K562 (cell line): ENCODE data around the gene AGAP1. TPM values are rescaled to one million over a fixed set of nuclear protein-coding genes. Genes with fewer than 3 reads are reported as not detected.

Experiments
- ATF7 ChIP-seq: fragments of 450-650 bp; IDR thresholded peaks from 2 replicates; pipeline ENCODE4 v1.7.1; 2014; ENCODE audit warnings: mild to moderate bottlenecking, moderate library complexity
- BMI1 ChIP-seq: fragments of 150-350 bp; IDR thresholded peaks from 2 replicates; pipeline ENCODE4 v1.6.1; 2014; ENCODE audit warnings: low read length
- CSDE1 ChIP-seq, 2 experiments: fragments of 450-650 bp; IDR thresholded peaks; 2 replicates each; pipeline ENCODE4 v1.6.1; 2016; ENCODE audit warnings: mild to moderate bottlenecking in 1 of 2
- DACH1 ChIP-seq: fragments of 450-650 bp; IDR thresholded peaks from 2 replicates; pipeline ENCODE4 v1.6.1; 2018; ENCODE audit not compliant: partially characterized antibody
- FOXK2 ChIP-seq, 2 experiments: fragments of 450-650 bp; IDR thresholded peaks in 1 of 2; conservative IDR thresholded peaks in 1 of 2; 2 replicates each; pipeline ENCODE4 v1.6.1; 2016; ENCODE audit warnings: low read depth in 2 of 2, mild to moderate bottlenecking in 1 of 2
- FOXM1 ChIP-seq, 2 experiments: fragments of 450-650 bp in 1 of 2; sonication (generic) in 1 of 2; formaldehyde crosslinking in 1 of 2; IDR thresholded peaks; 2 replicates each; pipeline versions ENCODE4 v1.6.1 to v1.9.0; 2017 to 2022; ENCODE audit warnings: low read depth in 2 of 2, mild to moderate bottlenecking in 2 of 2, missing genetic modification reagents in 1 of 2, moderate library complexity in 1 of 2
- L3MBTL2 ChIP-seq: fragments of 450-650 bp; IDR thresholded peaks from 2 replicates; pipeline ENCODE4 v1.6.1; 2016; ENCODE audit warnings: mild to moderate bottlenecking, moderate library complexity
- LEF1 ChIP-seq: fragments of 450-650 bp; IDR thresholded peaks from 2 replicates; pipeline ENCODE4 v1.6.1; 2016; ENCODE audit warnings: mild to moderate bottlenecking
- NFATC3 ChIP-seq: fragments of 450-650 bp; IDR thresholded peaks from 2 replicates; pipeline ENCODE4 v1.6.1; 2017; ENCODE audit warnings: mild to moderate bottlenecking
- POLR3A ChIP-seq: IDR thresholded peaks from 2 replicates; pipeline ENCODE4 v1.6.1; 2011; ENCODE audit warnings: borderline replicate concordance, mild to moderate bottlenecking, moderate library complexity; ENCODE audit not compliant: insufficient read length, insufficient read depth; ENCODE audit errors: extremely low read depth
- PPARD ChIP-seq: fragments of 250-450 bp; sonication (Bioruptor Pico); IDR thresholded peaks from 2 replicates; pipeline ENCODE4 v1.8.0; 2022; ENCODE audit warnings: inconsistent platforms, mild to moderate bottlenecking, moderate library complexity
- SMARCA5 ChIP-seq: fragments of 450-650 bp; IDR thresholded peaks from 2 replicates; pipeline ENCODE4 v1.6.1; 2016
- ZNF766 ChIP-seq: fragments of 200-800 bp; sonication (Bioruptor generic); conservative IDR thresholded peaks from 2 replicates; pipeline ENCODE4 v1.6.1; 2016; ENCODE audit warnings: missing genetic modification characterization, missing compliant biosample characterization
- polyA plus RNA-seq, 8 experiments: library from polyadenylated mRNA; depleted of rRNA in 4 of 8; stranded (reverse) in 5 of 8; unstranded in 3 of 8; fragments of >200 nt; fragmentation: Nextera tagmentation in 2 of 8; fragmentation: Illumina TruSeq in 1 of 8; extraction: Ambion mirVana in 2 of 8; extraction: Trizol in 1 of 8; gene quantifications; 2 replicates each; pipeline versions ENCODE4 v1.2.1 to v1.2.3, GENCODE V29; 2011 to 2014; ENCODE audit warnings: inconsistent platforms in 1 of 8, missing spikeins in 1 of 8
- total RNA-seq, 7 experiments: library from RNA; depleted of rRNA in 6 of 7; stranded (reverse); fragments of >200 nt in 6 of 7; fragmentation: Illumina TruSeq in 2 of 7; extraction: Trizol in 2 of 7; gene quantifications; 2 replicates each; pipeline versions ENCODE4 v1.2.1 to v1.2.3, GENCODE V29; 2011 to 2021; ENCODE audit warnings: low replicate concordance in 1 of 7
- TF ChIP-seq, protein P1 (sequence below): fragments of 450-650 bp; formaldehyde crosslinking; IDR thresholded peaks from 2 replicates; pipeline ENCODE4 v1.4.0; 2022; ENCODE audit warnings: missing genetic modification characterization
- TF ChIP-seq, protein P2 (sequence below), 2 experiments: IDR thresholded peaks in 1 of 2; conservative IDR thresholded peaks in 1 of 2; 2 replicates each; pipeline ENCODE4 v1.6.1; 2016; ENCODE audit warnings: low read depth in 2 of 2, mild to moderate bottlenecking in 1 of 2, missing compliant biosample characterization in 1 of 2, missing genetic modification characterization in 1 of 2, moderate library complexity in 1 of 2
- TF ChIP-seq, protein P3 (sequence below): sonication (generic); formaldehyde crosslinking; IDR thresholded peaks from 2 replicates; pipeline ENCODE4 v1.8.0; 2023; ENCODE audit warnings: mild to moderate bottlenecking, missing genetic modification reagents
- TF ChIP-seq, protein P4 (sequence below): fragments of 450-650 bp; formaldehyde crosslinking; IDR thresholded peaks from 2 replicates; pipeline ENCODE4 v1.4.0; 2020; ENCODE audit warnings: mild to moderate bottlenecking, moderate library complexity
- TF ChIP-seq, protein P5 (sequence below): fragments of 450-650 bp; IDR thresholded peaks from 2 replicates; pipeline ENCODE4 v1.6.1; 2016; ENCODE audit warnings: low read depth, mild to moderate bottlenecking, moderate library complexity

AGAP1 gene
- total and polyA plus RNA-seq, 9 of the 15 experiments (the other 6 are each of a cell fraction or from before 2014, with no cell fraction given): 1.3 to 24.0 (median 10.6) TPM

DNA sequence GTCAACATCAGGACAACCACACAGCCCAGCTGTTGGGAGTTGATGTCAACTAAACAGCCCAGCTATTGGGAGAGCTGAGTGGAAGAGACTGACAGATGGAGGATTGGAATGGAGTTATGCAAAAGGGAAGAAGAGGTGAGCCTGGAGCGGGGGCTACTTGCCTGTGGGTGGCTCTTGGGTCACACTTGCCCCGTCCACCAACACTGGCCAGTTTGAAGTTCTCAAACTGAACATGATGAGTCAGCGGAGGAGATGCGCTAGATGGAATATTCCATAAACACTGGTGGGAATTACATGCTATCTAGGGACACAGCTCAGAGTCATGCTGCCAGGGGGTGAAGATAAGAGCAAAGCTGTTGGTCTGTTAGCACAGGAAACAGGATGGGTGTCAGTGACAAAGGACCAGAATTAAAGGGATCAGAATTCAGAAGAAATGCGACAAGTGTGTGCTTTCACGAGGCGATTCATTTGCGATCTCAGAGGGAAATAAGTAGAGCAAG, 33.2 kb upstream of the AGAP1 start (continued):
- TF ChIP-seq ATF7 (peak; percentile 86), DACH1 (peak; percentile 58), CSDE1 (IDR thresholded peaks at IDR 0.05) (no peak), FOXK2 (conservative IDR thresholded peaks at IDR 0.05 in 1 of 2, IDR thresholded peaks at IDR 0.05 in 1 of 2; ENCODE audit: low read depth in 2 of 2) (peak; percentile 78 to 84), PPARD (CRISPR knock-in tag) (no peak), LEF1 (peak; percentile 91), ZNF766 (CRISPR knock-in tag) (peak; percentile 73), NFATC3 (peak; percentile 87), BMI1 (no peak), SMARCA5 (no peak), L3MBTL2 (peak; percentile 59), FOXM1 (IDR thresholded peaks at IDR 0.05; ENCODE audit: low read depth) (peak; percentile 93), FOXM1 (CRISPR knock-in tag; IDR thresholded peaks at IDR 0.05; ENCODE audit: low read depth) (no peak), POLR3A (peak; percentile 12)
- TF ChIP-seq, protein P1, sequence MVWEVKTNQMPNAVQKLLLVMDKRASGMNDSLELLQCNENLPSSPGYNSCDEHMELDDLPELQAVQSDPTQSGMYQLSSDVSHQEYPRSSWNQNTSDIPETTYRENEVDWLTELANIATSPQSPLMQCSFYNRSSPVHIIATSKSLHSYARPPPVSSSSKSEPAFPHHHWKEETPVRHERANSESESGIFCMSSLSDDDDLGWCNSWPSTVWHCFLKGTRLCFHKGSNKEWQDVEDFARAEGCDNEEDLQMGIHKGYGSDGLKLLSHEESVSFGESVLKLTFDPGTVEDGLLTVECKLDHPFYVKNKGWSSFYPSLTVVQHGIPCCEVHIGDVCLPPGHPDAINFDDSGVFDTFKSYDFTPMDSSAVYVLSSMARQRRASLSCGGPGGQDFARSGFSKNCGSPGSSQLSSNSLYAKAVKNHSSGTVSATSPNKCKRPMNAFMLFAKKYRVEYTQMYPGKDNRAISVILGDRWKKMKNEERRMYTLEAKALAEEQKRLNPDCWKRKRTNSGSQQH (CRISPR knock-in tag): no peak
- TF ChIP-seq, protein P2, sequence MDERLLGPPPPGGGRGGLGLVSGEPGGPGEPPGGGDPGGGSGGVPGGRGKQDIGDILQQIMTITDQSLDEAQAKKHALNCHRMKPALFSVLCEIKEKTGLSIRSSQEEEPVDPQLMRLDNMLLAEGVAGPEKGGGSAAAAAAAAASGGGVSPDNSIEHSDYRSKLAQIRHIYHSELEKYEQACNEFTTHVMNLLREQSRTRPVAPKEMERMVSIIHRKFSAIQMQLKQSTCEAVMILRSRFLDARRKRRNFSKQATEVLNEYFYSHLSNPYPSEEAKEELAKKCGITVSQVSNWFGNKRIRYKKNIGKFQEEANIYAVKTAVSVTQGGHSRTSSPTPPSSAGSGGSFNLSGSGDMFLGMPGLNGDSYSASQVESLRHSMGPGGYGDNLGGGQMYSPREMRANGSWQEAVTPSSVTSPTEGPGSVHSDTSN (CRISPR knock-in tag; IDR thresholded peaks at IDR 0.05; ENCODE audit: low read depth): no peak
- TF ChIP-seq, protein P2 (tag; conservative IDR thresholded peaks at IDR 0.05; ENCODE audit: low read depth): peak; percentile 54; the same call in 1 of the 2 replicates
- TF ChIP-seq, protein P3, sequence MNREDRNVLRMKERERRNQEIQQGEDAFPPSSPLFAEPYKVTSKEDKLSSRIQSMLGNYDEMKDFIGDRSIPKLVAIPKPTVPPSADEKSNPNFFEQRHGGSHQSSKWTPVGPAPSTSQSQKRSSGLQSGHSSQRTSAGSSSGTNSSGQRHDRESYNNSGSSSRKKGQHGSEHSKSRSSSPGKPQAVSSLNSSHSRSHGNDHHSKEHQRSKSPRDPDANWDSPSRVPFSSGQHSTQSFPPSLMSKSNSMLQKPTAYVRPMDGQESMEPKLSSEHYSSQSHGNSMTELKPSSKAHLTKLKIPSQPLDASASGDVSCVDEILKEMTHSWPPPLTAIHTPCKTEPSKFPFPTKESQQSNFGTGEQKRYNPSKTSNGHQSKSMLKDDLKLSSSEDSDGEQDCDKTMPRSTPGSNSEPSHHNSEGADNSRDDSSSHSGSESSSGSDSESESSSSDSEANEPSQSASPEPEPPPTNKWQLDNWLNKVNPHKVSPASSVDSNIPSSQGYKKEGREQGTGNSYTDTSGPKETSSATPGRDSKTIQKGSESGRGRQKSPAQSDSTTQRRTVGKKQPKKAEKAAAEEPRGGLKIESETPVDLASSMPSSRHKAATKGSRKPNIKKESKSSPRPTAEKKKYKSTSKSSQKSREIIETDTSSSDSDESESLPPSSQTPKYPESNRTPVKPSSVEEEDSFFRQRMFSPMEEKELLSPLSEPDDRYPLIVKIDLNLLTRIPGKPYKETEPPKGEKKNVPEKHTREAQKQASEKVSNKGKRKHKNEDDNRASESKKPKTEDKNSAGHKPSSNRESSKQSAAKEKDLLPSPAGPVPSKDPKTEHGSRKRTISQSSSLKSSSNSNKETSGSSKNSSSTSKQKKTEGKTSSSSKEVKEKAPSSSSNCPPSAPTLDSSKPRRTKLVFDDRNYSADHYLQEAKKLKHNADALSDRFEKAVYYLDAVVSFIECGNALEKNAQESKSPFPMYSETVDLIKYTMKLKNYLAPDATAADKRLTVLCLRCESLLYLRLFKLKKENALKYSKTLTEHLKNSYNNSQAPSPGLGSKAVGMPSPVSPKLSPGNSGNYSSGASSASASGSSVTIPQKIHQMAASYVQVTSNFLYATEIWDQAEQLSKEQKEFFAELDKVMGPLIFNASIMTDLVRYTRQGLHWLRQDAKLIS (CRISPR knock-in tag): 0 out of 2 replicates have a peak, but pooled peaks have one; percentile 48
- TF ChIP-seq, protein P4, sequence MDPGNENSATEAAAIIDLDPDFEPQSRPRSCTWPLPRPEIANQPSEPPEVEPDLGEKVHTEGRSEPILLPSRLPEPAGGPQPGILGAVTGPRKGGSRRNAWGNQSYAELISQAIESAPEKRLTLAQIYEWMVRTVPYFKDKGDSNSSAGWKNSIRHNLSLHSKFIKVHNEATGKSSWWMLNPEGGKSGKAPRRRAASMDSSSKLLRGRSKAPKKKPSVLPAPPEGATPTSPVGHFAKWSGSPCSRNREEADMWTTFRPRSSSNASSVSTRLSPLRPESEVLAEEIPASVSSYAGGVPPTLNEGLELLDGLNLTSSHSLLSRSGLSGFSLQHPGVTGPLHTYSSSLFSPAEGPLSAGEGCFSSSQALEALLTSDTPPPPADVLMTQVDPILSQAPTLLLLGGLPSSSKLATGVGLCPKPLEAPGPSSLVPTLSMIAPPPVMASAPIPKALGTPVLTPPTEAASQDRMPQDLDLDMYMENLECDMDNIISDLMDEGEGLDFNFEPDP (CRISPR knock-in tag): no peak
- TF ChIP-seq, protein P5, sequence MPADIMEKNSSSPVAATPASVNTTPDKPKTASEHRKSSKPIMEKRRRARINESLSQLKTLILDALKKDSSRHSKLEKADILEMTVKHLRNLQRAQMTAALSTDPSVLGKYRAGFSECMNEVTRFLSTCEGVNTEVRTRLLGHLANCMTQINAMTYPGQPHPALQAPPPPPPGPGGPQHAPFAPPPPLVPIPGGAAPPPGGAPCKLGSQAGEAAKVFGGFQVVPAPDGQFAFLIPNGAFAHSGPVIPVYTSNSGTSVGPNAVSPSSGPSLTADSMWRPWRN: peak; percentile 54; the same call in 1 of the 2 replicates
